GM21390 (cell line): ENCODE measurements around the gene FHIP1A.

Experiments used
- ATAC-seq: cut with Tn5 transposase; IDR thresholded peaks from one replicate; pipeline ENCODE4 v1.9.1; 2021; ENCODE audit not compliant: unreplicated experiment

FHIP1A gene

DNA sequence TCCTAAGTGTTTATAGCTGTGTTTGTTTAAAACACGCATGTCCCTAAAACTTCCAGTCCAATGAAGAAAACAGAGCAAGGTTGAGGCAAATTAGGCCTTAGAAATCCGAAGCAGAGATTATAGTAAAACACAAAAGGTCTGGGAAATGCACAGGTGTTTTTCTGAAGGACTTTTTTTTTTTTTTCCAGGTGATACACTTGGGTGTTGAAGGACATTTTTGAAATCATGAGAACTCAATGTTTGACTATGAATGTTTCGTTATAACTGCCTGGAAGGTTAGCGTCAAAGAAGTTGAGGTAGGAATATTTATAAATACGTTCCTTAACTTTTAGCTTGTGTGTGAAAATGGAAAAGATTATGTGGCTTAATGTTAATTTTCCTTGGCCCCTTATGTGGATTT is 45.5 kb downstream of the FHIP1A start:
- no peak for ATAC-seq

DNA sequence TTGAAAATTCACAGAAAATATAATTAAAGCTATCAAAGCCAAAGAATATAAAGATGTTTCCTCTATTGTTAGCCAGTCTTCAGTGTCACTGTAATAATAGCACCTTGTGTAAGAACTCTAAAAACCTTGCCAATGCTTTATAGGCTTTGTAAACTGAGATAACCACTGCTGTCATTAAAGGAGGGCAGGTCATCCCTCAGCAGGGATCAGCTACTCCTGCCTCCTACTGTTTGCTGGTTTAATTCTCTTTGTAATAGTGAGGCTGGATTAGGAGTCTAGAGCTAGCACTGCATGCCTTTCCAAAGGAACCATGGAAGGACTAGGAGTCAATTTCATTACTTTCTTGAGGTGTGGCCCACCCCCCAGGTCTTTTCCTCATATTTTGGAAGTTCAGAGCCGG is 46.2 kb downstream of the FHIP1A start:
- no peak for ATAC-seq

DNA sequence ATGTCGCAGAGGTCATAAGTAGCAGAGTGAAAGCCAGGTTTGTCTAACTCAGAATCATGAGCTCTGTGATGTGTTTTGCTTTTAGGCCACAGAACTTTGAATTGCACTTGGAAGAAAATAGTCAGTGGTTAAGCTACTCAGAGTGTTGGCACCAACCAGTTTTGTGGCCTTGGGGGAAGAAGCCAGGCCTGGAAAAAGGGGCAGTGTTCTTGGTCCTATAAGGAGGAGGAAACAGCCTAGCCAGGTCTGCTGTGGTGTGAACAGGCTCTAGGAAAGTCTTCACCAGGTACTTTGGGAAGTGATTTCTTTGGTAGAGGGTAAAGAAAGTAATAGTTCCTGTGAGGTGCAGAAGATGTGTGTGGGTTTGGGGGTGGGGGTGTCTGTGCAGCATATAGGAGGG is 49.2 kb downstream of the FHIP1A start:
- no peak for ATAC-seq
